NB4 (cell line): ENCODE results near the gene KCNMB3.

Source experiments
- MYC ChIP-seq: IDR thresholded peaks from 2 replicates; pipeline ENCODE4 v1.6.1; 2011; ENCODE audit warnings: low read depth, low read length
- TF ChIP-seq, protein P1 (sequence below): IDR thresholded peaks from one replicate; pipeline ENCODE4 v1.5.1; 2012; ENCODE audit warnings: low read depth, low read length

DNA sequence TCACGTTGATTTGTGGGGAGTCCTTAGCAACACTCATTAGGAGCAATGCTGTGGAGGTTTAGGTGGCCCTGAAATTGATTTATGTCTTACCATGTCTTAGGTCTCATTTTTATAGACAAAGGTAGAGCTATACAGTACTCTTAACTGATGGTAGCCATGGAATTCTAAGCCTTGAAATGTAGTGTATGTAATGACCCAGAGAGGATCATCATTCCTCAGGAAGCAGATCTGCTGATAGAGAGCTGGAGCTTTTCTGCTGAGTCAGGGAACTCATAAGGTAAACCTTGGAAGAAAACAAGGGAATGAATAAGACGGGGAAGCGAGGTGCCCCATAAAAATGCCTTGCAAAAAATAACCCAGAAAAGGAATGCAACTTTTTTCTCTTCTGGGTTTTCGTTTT lies 37.9 kb upstream of the KCNMB3 start:
- no peak for TF ChIP-seq MYC
- TF ChIP-seq, protein P1, sequence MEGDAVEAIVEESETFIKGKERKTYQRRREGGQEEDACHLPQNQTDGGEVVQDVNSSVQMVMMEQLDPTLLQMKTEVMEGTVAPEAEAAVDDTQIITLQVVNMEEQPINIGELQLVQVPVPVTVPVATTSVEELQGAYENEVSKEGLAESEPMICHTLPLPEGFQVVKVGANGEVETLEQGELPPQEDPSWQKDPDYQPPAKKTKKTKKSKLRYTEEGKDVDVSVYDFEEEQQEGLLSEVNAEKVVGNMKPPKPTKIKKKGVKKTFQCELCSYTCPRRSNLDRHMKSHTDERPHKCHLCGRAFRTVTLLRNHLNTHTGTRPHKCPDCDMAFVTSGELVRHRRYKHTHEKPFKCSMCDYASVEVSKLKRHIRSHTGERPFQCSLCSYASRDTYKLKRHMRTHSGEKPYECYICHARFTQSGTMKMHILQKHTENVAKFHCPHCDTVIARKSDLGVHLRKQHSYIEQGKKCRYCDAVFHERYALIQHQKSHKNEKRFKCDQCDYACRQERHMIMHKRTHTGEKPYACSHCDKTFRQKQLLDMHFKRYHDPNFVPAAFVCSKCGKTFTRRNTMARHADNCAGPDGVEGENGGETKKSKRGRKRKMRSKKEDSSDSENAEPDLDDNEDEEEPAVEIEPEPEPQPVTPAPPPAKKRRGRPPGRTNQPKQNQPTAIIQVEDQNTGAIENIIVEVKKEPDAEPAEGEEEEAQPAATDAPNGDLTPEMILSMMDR: no peak
